ENCODE results near the gene PTGR3. TPM values are rescaled to one million over a fixed set of nuclear protein-coding genes. Genes with fewer than 3 reads are reported as not detected.

The PTGR3 gene
- total and polyA plus RNA-seq, 2 donors from 2014 or later: 21.1 to 36.8 TPM

DNA sequence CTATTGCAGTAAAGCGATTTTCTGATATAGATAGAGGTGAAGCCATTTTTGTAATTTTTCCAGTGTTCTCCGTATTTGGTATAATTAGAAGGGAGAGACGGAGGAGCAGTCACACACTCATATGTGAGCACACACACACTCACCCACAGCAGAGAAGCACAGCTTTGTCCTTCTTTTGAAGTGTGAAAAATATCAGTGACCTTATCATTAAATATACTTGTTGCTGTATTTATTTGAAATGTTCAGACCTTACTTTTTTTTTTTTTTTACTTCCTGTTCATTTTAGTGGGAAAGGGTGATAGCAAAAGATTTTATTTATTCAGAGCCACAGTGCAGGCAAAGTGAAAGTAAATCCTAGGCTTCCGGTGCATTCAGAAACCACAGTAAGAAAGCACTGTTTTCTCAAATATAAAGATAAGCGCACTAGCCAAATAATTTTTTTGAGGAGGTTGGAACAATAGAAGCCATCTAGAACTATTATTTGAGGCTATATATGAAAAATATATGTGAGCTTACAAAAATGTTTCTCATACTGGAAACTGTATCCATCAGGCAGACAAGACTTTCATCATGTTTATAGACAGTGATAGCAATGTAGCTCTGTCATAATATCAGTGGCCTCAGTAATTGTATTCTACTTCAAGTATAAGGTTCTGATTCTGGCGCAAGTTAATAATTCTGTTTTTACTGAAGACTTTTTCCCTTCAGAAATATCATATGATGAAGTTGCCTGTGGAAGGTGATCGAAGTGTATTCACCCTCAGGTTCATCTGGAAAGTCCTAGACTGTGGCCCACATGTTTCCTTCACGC, 38.9 kb upstream of the PTGR3 start:
- no peak for TF ChIP-seq CTCF (IDR thresholded peaks at IDR 0.05; ENCODE audit: borderline replicate concordance, extremely low read depth, insufficient read depth)
- no peaks in the 10 kb centered on the region for H3K36me3 ChIP-seq (ENCODE audit: control insufficient read depth in 2 of 3, insufficient read depth in 3 of 3, low read length in 3 of 3)
- intact Hi-C loops (cut with DNase I): no loop called here
- H3K9ac ChIP-seq (ENCODE audit: low read length in 3 of 3): peak overlapping the region; percentile 1 to 57 (median 43)
- DNase-seq (peak in 2 of 5 donors; percentile 62 to 72), FAIRE-seq (peak; percentile 87)
- H3K27ac ChIP-seq (ENCODE audit: low read depth in 2 of 2, low read length in 2 of 2): peak overlapping the region; percentile 60 to 66
- H3K27me3 ChIP-seq (ENCODE audit: control insufficient read depth, insufficient read depth, low read length): no peaks in the 10 kb centered on the region
- peaks cover 4 to 23% (median 14%) of the 10 kb centered on the region in 3 donors for H3K4me1 ChIP-seq (ENCODE audit: control insufficient read depth in 2 of 3, insufficient read depth in 2 of 3, low read depth in 1 of 3, low read length in 3 of 3)
- H3K9me3 ChIP-seq (ENCODE audit: control insufficient read depth in 2 of 3, insufficient read depth in 1 of 3, low read length in 3 of 3): no peaks in the 10 kb centered on the region
- H3K4me3 ChIP-seq (ENCODE audit: low read length in 3 of 3): peak overlapping the region; percentile 44 to 63 (median 49)

DNA sequence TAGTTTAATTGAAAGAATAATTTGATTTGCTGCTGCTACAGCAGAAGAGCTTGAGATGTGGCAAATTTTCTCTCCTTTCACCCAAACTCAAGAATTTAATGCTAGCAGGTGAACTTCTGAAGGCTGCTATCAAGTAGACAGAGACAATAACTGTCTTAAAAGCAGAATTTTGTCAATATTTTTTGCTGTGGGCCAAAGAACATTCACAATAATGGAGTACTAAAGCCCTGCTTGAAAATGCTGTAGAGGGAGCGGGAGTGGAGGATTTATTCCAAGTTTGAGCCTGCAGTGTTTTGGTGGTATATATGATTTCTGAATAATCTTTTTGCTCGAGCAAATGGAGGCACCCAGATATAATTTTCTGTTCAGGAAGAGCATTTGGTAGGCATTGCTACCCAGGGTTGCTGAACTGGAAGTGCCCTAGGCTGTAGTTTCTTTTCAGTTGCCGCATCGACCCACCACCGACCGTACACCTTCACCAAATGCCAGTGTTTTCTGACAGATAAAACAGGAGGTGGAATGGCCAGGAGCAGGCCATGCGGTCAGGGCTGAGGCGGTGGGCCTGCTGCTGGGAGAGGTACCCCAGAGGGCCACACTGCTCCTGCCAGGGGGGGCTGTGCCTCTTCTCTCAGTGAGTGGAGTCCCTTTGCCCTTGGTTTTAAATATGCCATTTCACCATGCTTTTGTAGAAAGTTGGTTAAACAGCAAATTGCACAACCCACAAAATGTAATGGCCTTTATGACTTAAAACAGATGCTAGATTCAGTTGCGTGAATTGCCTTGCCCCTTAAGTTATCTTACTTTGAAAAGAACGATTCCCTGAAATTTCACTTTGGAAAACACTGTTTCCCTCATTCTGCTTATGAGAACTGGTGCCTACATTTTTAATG, 38.0 kb upstream of the PTGR3 start:
- DNase-seq (no peak), FAIRE-seq (no peak)
- intact Hi-C loops (cut with DNase I): no loop called here
- Histone ChIP-seq H3K27me3 (ENCODE audit: control insufficient read depth, insufficient read depth, low read length) (no peaks in the 10 kb centered on the region), H3K9ac (ENCODE audit: low read length in 3 of 3) (peak overlapping the region; percentile 1 to 57 (median 43)), H3K9me3 (ENCODE audit: control insufficient read depth in 2 of 3, insufficient read depth in 1 of 3, low read length in 3 of 3) (no peaks in the 10 kb centered on the region), H3K4me1 (ENCODE audit: control insufficient read depth in 2 of 3, insufficient read depth in 2 of 3, low read depth in 1 of 3, low read length in 3 of 3) (peaks cover 4 to 23% (median 14%) of the 10 kb centered on the region in 3 donors), H3K4me3 (ENCODE audit: low read length in 3 of 3) (peak overlapping the region; percentile 44 to 63 (median 49)), H3K27ac (ENCODE audit: low read depth in 2 of 2, low read length in 2 of 2) (peak overlapping the region; percentile 49 to 66), H3K36me3 (ENCODE audit: control insufficient read depth in 2 of 3, insufficient read depth in 3 of 3, low read length in 3 of 3) (no peaks in the 10 kb centered on the region)
- no peak for TF ChIP-seq CTCF (IDR thresholded peaks at IDR 0.05; ENCODE audit: borderline replicate concordance, extremely low read depth, insufficient read depth)

DNA sequence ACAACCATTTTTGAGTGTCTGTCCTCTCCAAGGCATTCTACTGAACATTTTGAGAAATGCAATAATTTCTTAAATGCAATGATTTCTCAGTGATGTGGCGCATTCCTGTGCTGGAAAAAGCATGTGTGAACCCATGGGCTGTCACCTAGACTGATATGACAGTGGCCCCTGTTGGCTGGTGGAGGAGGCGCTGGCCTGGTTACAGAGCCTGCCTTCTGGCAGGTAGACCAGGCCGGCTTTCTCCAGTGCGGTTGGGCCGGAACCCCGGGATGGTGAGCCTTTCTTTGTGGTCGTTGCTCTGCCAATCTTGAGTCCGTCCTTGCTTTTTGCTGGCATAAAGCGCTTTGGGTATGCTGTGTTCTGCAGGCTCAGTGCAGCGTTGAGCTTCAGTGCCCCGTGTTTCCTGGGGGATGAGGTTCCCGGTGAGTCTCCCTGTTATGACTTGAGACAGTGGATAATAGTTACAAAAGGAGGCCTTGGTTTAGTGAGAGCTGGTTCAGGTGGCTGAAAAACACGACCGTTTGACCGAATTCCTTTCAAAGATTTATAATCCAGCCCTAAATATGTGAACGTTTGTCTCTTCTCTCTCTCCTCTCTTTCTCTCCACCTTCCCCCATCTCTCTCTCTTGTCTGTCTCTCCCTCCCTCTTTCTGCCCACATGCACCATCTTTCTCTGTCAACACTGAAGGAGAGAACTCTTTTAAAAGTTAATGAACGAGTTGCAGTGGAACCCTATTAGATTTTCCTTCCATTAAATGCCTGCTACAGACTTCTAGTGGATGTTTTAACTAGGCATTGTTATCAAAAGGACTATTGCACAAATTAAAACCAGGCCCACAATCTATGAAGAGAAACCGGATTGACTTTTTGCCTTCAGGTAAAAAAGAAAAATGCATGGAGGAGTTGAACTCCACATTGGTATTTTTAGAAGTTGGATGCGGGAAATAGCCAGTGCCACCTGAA, 35.7 kb upstream of the PTGR3 start:
- H3K36me3 ChIP-seq (ENCODE audit: control insufficient read depth in 2 of 3, insufficient read depth in 3 of 3, low read length in 3 of 3): no peaks in the 10 kb centered on the region
- no peaks in the 10 kb centered on the region for H3K9me3 ChIP-seq (ENCODE audit: control insufficient read depth in 2 of 3, insufficient read depth in 1 of 3, low read length in 3 of 3)
- H3K4me1 ChIP-seq (ENCODE audit: control insufficient read depth in 2 of 3, insufficient read depth in 2 of 3, low read depth in 1 of 3, low read length in 3 of 3): peaks cover 4 to 23% (median 14%) of the 10 kb centered on the region in 3 donors
- peak overlapping the region in 1 of 3 donors; percentile 38 for H3K9ac ChIP-seq (ENCODE audit: low read length in 3 of 3)
- H3K4me3 ChIP-seq (ENCODE audit: low read length in 3 of 3): peak overlapping the region in 2 of 3 donors; percentile 16 to 30
- DNase-seq: peak in 4 of 5 donors; percentile 56 to 76 (median 62)
- peak; percentile 53 for TF ChIP-seq CTCF (IDR thresholded peaks at IDR 0.05; ENCODE audit: borderline replicate concordance, extremely low read depth, insufficient read depth)
- intact Hi-C loops (cut with DNase I): no loop called here
- H3K27me3 ChIP-seq (ENCODE audit: control insufficient read depth, insufficient read depth, low read length): no peaks in the 10 kb centered on the region
- H3K27ac ChIP-seq (ENCODE audit: low read depth in 2 of 2, low read length in 2 of 2): peak overlapping the region in 1 of 2 donors; percentile 61
- no peak for FAIRE-seq

Data from kidney (tissue), 14 donors.